HEK293T (cell line): Measurements from ENCODE around the gene CES2.

ENCODE experiments used
- ARNT ChIP-seq: fragments of 450-650 bp; IDR thresholded peaks from 2 replicates; pipeline ENCODE4 v1.6.1; 2017; ENCODE audit warnings: mild to moderate bottlenecking
- BHLHE40 ChIP-seq: fragments of 450-650 bp; IDR thresholded peaks from 2 replicates; pipeline ENCODE4 v1.6.1; 2016; ENCODE audit warnings: mild to moderate bottlenecking, moderate library complexity, borderline replicate concordance
- ELF4 ChIP-seq: fragments of 450-650 bp; IDR thresholded peaks from 2 replicates; pipeline ENCODE4 v1.6.1; 2017; ENCODE audit warnings: antibody characterized with exemption
- FOXA1 ChIP-seq: fragments of 450-650 bp; IDR thresholded peaks from 2 replicates; pipeline ENCODE4 v1.6.1; 2016; ENCODE audit warnings: mild to moderate bottlenecking
- FOXM1 ChIP-seq: fragments of 450-650 bp; IDR thresholded peaks from 2 replicates; pipeline ENCODE4 v1.6.1; 2017; ENCODE audit warnings: mild to moderate bottlenecking, borderline replicate concordance
- HDGF ChIP-seq: fragments of 450-650 bp; IDR thresholded peaks from 2 replicates; pipeline ENCODE4 v1.6.1; 2017; ENCODE audit warnings: antibody characterized with exemption, borderline replicate concordance
- NFRKB ChIP-seq: fragments of 450-650 bp; IDR thresholded peaks from 2 replicates; pipeline ENCODE4 v1.6.1; 2016; ENCODE audit warnings: mild to moderate bottlenecking, moderate library complexity
- SP1 ChIP-seq: fragments of 450-650 bp; IDR thresholded peaks from 2 replicates; pipeline ENCODE4 v1.6.1; 2017
- SUZ12 ChIP-seq: fragments of 450-650 bp; IDR thresholded peaks from 2 replicates; pipeline ENCODE4 v1.6.1; 2016; ENCODE audit warnings: mild to moderate bottlenecking
- TARDBP ChIP-seq: fragments of 450-650 bp; IDR thresholded peaks from 2 replicates; pipeline ENCODE4 v1.6.1; 2016
- TF ChIP-seq, protein P1 (sequence below): fragments of 450-650 bp; IDR thresholded peaks from 2 replicates; pipeline ENCODE4 v1.6.1; 2016

DNA sequence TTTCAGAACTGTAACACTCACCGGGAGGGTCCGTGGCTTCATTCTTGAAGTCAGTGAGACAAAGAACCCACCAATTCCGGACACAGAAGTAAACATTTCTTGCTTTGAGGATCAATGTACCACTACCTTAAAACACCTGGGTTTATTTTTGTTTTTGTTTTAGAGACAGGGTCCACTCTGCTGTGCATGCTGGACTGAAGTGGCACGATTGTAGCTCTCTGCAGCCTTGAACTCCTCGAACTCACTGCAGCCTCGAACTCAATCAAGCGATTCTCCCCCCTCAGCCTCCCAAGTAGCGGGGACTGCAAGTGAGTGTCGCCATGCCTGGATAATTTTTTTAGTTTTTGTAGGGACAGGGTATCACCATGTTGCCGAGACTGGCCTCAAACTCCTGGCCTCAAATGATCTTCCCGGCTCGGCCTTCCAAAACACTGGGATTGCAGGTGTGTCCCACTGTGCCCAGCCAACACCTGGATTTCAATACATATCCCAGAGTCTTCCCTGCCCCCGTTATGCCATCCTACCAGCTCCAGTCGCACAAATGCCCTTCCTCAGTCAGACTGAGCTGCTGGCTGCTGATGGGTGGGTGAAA lies 40.1 kb downstream of the CES2 start:
- TF ChIP-seq SUZ12 (no peak), FOXA1 (no peak), TARDBP (no peak), HDGF (no peak), ELF4 (no peak), FOXM1 (no peak), SP1 (no peak), BHLHE40 (no peak), NFRKB (no peak), ARNT (no peak)
- TF ChIP-seq, protein P1, sequence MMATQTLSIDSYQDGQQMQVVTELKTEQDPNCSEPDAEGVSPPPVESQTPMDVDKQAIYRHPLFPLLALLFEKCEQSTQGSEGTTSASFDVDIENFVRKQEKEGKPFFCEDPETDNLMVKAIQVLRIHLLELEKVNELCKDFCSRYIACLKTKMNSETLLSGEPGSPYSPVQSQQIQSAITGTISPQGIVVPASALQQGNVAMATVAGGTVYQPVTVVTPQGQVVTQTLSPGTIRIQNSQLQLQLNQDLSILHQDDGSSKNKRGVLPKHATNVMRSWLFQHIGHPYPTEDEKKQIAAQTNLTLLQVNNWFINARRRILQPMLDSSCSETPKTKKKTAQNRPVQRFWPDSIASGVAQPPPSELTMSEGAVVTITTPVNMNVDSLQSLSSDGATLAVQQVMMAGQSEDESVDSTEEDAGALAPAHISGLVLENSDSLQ: no peak
